ENCODE results near the gene EDAR. TPM values are rescaled to one million over a fixed set of nuclear protein-coding genes. Genes with fewer than 3 reads are reported as not detected.

Gene EDAR
- total RNA-seq, 1 donor from 2014 or later: 5.5 TPM

- Mint-ChIP-seq H3K27me3 (ENCODE audit: low read depth) (no peaks in the 10 kb centered on the region), H3K9me3 (no peaks in the 10 kb centered on the region), H3K36me3 (no peaks in the 10 kb centered on the region), H3K27ac (peak overlapping the region; percentile 87), H3K4me1 (peaks cover 58% of the 10 kb centered on the region), H3K4me3 (no peak overlapping the region)
- no peak for TF ChIP-seq CTCF (IDR thresholded peaks at IDR 0.05; ENCODE audit: unreplicated experiment)
- DNase-seq (ENCODE audit: low spot score in 2 of 2, unreplicated experiment in 2 of 2): no peak
Observed at GRCh38 chr2:108934583-108935245, 54.3 kb downstream of the EDAR start.

- H3K4me1 Mint-ChIP-seq: peaks cover 57% of the 10 kb centered on the region
- H3K27me3 Mint-ChIP-seq (ENCODE audit: low read depth): no peaks in the 10 kb centered on the region
- DNase-seq (ENCODE audit: low spot score in 2 of 2, unreplicated experiment in 2 of 2): no peak
- no peak overlapping the region for H3K4me3 Mint-ChIP-seq
- no peaks in the 10 kb centered on the region for H3K9me3 Mint-ChIP-seq
- peak overlapping the region; percentile 87 for H3K27ac Mint-ChIP-seq
- no peak for TF ChIP-seq CTCF (IDR thresholded peaks at IDR 0.05; ENCODE audit: unreplicated experiment)
- no peaks in the 10 kb centered on the region for H3K36me3 Mint-ChIP-seq
Observed at GRCh38 chr2:108934151-108934550, 54.9 kb downstream of the EDAR start.

- peak in 1 of 2 experiments; percentile 53 for DNase-seq (ENCODE audit: low spot score in 2 of 2, unreplicated experiment in 2 of 2)
- TF ChIP-seq CTCF (IDR thresholded peaks at IDR 0.05; ENCODE audit: unreplicated experiment): no peak
- Mint-ChIP-seq H3K9me3 (no peaks in the 10 kb centered on the region), H3K36me3 (no peaks in the 10 kb centered on the region), H3K4me1 (peaks cover 57% of the 10 kb centered on the region), H3K27ac (peak overlapping the region; percentile 87), H3K4me3 (no peak overlapping the region), H3K27me3 (ENCODE audit: low read depth) (no peaks in the 10 kb centered on the region)
Observed at GRCh38 chr2:108933691-108934117, 55.3 kb downstream of the EDAR start.

- no peak for TF ChIP-seq CTCF (IDR thresholded peaks at IDR 0.05; ENCODE audit: unreplicated experiment)
- Mint-ChIP-seq H3K27me3 (ENCODE audit: low read depth) (no peaks in the 10 kb centered on the region), H3K36me3 (no peaks in the 10 kb centered on the region), H3K9me3 (no peaks in the 10 kb centered on the region), H3K4me1 (peaks cover 62% of the 10 kb centered on the region), H3K27ac (peak overlapping the region; percentile 87), H3K4me3 (peak overlapping the region; percentile 2)
- DNase-seq (ENCODE audit: low spot score in 2 of 2, unreplicated experiment in 2 of 2): no peak
Observed at GRCh38 chr2:108932736-108933332, 56.2 kb downstream of the EDAR start.

- Mint-ChIP-seq H3K36me3 (no peaks in the 10 kb centered on the region), H3K27me3 (ENCODE audit: low read depth) (no peaks in the 10 kb centered on the region), H3K27ac (peak overlapping the region; percentile 72)
Observed at GRCh38 chr2:108931372-108931771, 57.6 kb downstream of the EDAR start.

More at GRCh38 chr2:108931372-108931771, 57.6 kb downstream of the EDAR start:
- Mint-ChIP-seq H3K4me3 (no peak overlapping the region), H3K4me1 (peaks cover 57% of the 10 kb centered on the region), H3K9me3 (no peaks in the 10 kb centered on the region)
- DNase-seq (ENCODE audit: low spot score in 2 of 2, unreplicated experiment in 2 of 2): no peak
- no peak for TF ChIP-seq CTCF (IDR thresholded peaks at IDR 0.05; ENCODE audit: unreplicated experiment)

Data from mesothelial cell of epicardium (in vitro differentiated cells).